AG04450 (cell line): ENCODE data around the gene ATP2B3. TPM values are rescaled to one million over a fixed set of nuclear protein-coding genes. Genes with fewer than 3 reads are reported as not detected.

ENCODE experiments used
- CTCF ChIA-PET: fragments of 300-600, 350-600 bp; formaldehyde crosslinking; extraction: SDS; loops from one replicate; lab custom pipeline; 2022; ENCODE audit warnings: antibody characterized with exemption, inconsistent platforms; lab: Charles Lee
- POLR2A ChIA-PET: fragments of 350-600 bp; formaldehyde crosslinking; extraction: SDS; loops from one replicate; lab custom pipeline; 2021; ENCODE audit warnings: antibody characterized with exemption, inconsistent platforms; lab: Yijun Ruan, JAX
- DNase-seq: peaks from one replicate; pipeline ENCODE4 v3.0.0-alpha.2; 2011; ENCODE audit warnings: low read depth, low spot score
- H3K27ac ChIP-seq: one replicate; pipeline ENCODE4 v1.5.1; 2012; ENCODE audit warnings: low read depth, low read length, control low read depth
- H3K27me3 ChIP-seq: one replicate; pipeline ENCODE4 v1.6.0; 2012; ENCODE audit warnings: low read length; ENCODE audit not compliant: control insufficient read depth, insufficient read depth
- H3K4me3 ChIP-seq: 2 replicates; pipeline ENCODE4 v1.5.1; 2011; ENCODE audit warnings: mild to moderate bottlenecking, low read depth, low read length, control low read depth
- H3K9me3 ChIP-seq: 2 replicates; pipeline ENCODE4 v1.5.1; 2012; ENCODE audit warnings: low read length; ENCODE audit not compliant: control insufficient read depth, insufficient read depth
- polyA plus RNA-seq: library from polyadenylated mRNA; depleted of rRNA; stranded (reverse); fragments of >200 nt; gene quantifications from 2 replicates; pipeline ENCODE4 v1.2.3, GENCODE V29; 2011
- TF ChIP-seq, protein P1 (sequence below): IDR thresholded peaks from 2 replicates; pipeline ENCODE4 v1.5.1; 2011; ENCODE audit warnings: low read depth, low read length, control low read depth, inconsistent platforms

ATP2B3 gene
- polyA plus RNA-seq, 1 experiment, result 0.01 TPM

DNA sequence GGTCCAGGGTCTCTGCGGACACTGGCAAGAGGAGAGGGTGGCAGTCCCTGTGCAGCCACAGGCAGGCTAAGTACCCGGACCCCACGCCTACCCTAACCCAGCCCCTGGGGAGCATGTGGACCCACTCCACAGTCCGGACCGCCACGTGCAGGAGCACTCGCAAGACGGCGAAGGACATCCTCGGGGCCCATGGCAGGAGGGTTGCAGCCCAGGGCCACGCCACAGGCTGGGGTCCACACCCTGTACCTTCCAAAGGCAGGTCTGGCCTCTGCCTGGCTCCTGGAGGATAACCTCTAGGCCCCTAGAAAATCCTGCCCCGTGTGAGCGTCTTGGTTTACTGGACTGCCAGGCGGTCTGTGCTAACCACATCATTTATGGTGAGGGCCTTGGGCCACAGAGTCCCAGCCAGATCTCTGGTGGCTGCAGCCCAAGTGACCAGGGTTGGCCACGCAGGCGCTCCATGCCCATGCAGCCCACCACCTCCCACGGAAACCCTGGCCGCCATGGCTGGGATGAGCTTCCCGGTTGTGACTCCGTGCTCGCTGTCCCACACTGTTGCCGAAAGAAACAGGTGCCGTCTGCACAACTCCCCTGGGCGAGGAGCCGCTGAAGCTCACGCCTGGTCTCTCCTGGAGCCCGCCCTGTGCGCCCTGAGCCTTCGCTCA, 71.5 kb downstream of the ATP2B3 start:
- no peak for DNase-seq
- H3K4me3 ChIP-seq, result no peak overlapping the region
- CTCF ChIA-PET, result no interaction called here
- no peaks in the 10 kb centered on the region for H3K27me3 ChIP-seq
- H3K9me3 ChIP-seq, result no peaks in the 10 kb centered on the region
- TF ChIP-seq, protein P1, sequence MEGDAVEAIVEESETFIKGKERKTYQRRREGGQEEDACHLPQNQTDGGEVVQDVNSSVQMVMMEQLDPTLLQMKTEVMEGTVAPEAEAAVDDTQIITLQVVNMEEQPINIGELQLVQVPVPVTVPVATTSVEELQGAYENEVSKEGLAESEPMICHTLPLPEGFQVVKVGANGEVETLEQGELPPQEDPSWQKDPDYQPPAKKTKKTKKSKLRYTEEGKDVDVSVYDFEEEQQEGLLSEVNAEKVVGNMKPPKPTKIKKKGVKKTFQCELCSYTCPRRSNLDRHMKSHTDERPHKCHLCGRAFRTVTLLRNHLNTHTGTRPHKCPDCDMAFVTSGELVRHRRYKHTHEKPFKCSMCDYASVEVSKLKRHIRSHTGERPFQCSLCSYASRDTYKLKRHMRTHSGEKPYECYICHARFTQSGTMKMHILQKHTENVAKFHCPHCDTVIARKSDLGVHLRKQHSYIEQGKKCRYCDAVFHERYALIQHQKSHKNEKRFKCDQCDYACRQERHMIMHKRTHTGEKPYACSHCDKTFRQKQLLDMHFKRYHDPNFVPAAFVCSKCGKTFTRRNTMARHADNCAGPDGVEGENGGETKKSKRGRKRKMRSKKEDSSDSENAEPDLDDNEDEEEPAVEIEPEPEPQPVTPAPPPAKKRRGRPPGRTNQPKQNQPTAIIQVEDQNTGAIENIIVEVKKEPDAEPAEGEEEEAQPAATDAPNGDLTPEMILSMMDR, result no peak
- POLR2A ChIA-PET, result no interaction called here
- H3K27ac ChIP-seq, result no peak overlapping the region

DNA sequence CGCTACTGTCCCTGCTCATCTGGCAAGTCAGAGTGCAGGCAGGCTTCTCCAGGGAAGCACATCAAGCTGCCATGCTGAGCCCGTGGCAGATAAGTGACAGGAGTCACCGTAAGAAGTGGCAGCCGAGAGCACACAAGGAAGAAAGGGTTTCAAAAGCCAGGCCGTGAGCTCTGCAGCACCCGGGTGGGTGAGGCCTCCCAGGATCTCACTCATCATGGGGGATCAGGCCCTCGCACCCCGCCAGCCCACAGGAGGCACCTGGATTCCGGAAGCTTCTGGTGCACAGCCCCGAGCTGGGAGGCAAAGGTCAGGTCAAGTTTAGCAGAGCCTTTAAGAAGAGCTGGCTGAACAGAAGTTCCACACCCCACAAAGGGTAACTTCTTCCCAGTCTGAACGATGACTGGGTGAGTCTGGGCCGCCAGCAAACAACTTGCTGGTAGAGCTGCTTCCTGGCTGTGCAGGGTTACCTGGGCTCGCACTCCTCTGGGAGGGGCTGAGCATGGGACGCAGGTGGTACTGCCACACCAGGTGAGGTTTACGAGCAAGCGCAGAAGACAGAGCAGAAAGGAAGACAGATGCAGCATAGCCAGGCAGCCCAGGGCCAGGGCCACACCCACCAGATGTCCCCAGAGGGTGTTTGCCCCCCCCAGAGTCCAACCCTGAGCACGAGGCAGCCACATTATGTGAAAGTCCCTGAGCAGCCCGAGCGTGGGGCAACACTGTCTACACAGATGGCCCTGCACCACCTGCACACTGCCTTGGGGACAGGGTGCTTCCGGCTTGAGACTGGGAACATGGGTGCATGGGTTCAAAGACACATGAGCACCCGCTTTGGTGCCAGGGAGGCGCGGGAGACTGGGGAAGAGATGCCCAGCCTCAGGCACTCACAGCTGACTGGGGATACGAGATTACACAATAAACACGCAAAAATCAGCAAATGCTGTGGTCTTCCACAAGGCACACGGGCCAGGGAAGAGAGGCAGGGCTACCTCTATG, 73.8 kb downstream of the ATP2B3 start:
- no peak overlapping the region for H3K4me3 ChIP-seq
- H3K27me3 ChIP-seq, result no peaks in the 10 kb centered on the region
- ChIA-PET POLR2A (no interaction called here), CTCF (interaction anchor here (1.3 kb wide), 1 partner anchor 51 kb away, joined by 3 read pairs; no protein-coding TSS in a partner anchor)
- H3K9me3 ChIP-seq, result no peaks in the 10 kb centered on the region
- no peak for DNase-seq
- TF ChIP-seq, protein P1, result no peak
- H3K27ac ChIP-seq, result no peak overlapping the region

DNA sequence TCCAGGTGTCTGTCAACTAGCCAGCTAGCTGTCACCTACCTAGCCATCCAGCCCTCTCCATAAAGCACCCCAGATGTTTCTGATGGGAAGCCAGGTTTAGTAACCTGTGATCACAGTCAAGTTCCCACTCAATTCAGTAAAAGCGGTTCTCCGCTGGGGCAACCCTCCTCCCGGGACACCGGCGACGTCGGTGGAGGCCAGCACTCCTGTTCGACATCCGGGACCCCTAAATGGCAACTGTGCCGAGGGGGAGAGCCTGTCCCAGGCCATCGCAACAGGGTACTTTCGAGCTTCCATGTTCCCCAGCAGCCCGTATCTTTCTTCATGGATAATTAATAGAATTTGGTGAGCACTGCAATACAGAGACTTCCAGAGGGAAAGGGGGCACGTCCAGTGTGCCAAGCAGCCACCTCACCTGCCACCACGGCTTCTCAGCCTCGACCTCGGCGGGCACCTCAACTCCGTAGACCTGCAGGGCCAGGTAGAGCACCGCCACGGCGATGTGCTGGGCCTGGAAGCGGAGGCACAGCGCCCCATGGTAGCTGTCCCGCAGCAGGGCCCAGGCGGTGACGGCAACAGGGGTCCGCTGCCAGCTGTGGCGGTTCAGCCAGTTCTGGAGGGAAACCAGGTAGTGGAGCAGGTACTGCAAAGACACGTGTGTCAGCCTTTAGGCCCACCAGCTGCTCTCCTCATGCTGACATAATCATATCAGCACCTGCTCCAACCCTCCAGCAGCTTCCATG, 74.8 kb downstream of the ATP2B3 start:
- Histone ChIP-seq H3K27me3 (no peaks in the 10 kb centered on the region), H3K4me3 (no peak overlapping the region), H3K9me3 (no peaks in the 10 kb centered on the region), H3K27ac (no peak overlapping the region)
- ChIA-PET POLR2A (no interaction called here), CTCF (interaction anchor here (1.3 kb wide), 1 partner anchor 52 kb away, joined by 3 read pairs; no protein-coding TSS in a partner anchor)
- TF ChIP-seq, protein P1, result no peak
- no peak for DNase-seq

DNA sequence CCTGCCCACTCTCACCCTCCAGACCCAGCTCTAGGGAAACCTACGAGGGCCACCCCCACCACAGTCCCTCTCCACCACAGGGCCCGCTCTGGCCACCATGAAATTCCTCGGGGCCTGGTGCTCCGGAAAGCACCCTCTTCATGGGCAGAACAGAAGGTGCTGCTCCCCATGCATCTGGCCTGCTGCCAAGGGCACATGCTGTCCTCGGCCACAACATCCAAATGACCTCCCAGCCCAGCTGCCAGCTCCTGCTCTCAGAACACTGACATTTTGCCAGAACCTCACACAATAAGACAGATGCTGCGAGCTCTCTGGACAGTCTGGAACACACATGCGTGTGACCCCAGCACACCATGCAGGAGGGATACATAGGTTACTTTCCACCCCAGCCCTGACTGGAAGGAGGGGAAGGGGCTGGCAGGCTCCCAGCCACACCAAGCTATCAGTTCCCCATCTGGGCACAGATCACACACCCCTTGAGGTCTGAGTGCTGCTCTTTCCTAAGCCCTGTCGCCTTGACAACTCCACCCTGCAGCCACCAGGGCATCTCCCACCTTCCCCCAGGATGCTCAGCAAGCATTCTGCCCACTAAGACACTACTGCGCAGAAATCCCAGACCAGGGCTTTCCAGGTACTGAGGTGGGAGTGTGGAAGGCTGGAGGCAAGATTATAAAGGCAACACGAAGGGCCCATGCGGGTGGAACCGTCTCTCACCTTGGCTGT, 75.7 kb downstream of the ATP2B3 start:
- no peak for DNase-seq
- H3K9me3 ChIP-seq, result no peaks in the 10 kb centered on the region
- no peak overlapping the region for H3K27ac ChIP-seq
- ChIA-PET POLR2A (no interaction called here), CTCF (no interaction called here)
- H3K27me3 ChIP-seq, result no peaks in the 10 kb centered on the region
- no peak overlapping the region for H3K4me3 ChIP-seq
- TF ChIP-seq, protein P1, result no peak
